Fibroblast of villous mesenchyme (primary cell): ENCODE results near the gene FAM13A. TPM values are rescaled to one million over a fixed set of nuclear protein-coding genes. Genes with fewer than 3 reads are reported as not detected.

Experiments
- DNase-seq: peaks from one replicate; pipeline ENCODE4 v3.0.0-alpha.2; 2010; ENCODE audit warnings: low read depth
- H3K4me3 ChIP-seq: 2 replicates; pipeline ENCODE4 v1.5.1; 2011; ENCODE audit warnings: low read depth, mild to moderate bottlenecking, low read length
- total RNA-seq: library from RNA; depleted of rRNA; stranded (reverse); fragments of >200 nt; gene quantifications from 2 replicates; pipeline ENCODE4 v1.2.3, GENCODE V29; 2012
- TF ChIP-seq, protein P1 (sequence below): IDR thresholded peaks from 2 replicates; pipeline ENCODE4 v1.5.1; 2012; ENCODE audit warnings: low read depth, mild to moderate bottlenecking, low read length; ENCODE audit not compliant: insufficient read depth

Gene FAM13A
- total RNA-seq, 1 donor = 34.1 TPM

DNA sequence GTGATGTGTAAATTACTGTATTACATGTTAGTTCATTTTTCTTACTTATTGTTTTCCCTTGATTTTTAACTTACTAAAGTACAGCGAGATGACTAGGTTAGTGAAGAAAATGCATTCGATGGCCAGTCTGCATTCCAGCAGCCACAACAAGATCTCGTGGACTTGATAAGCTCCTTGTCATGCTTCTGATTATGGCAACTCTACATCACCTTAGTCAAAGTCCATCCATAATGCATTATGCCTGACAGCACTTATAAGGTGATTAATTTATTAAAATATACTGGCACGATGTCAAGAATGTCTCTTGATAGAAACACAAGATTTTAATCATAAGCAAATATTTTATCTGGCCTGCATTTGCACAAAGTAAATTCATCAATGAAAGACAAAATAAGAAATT lies 249.5 kb downstream of the FAM13A start:
- no peak overlapping the region for H3K4me3 ChIP-seq
- DNase-seq = no peak
- TF ChIP-seq, protein P1, sequence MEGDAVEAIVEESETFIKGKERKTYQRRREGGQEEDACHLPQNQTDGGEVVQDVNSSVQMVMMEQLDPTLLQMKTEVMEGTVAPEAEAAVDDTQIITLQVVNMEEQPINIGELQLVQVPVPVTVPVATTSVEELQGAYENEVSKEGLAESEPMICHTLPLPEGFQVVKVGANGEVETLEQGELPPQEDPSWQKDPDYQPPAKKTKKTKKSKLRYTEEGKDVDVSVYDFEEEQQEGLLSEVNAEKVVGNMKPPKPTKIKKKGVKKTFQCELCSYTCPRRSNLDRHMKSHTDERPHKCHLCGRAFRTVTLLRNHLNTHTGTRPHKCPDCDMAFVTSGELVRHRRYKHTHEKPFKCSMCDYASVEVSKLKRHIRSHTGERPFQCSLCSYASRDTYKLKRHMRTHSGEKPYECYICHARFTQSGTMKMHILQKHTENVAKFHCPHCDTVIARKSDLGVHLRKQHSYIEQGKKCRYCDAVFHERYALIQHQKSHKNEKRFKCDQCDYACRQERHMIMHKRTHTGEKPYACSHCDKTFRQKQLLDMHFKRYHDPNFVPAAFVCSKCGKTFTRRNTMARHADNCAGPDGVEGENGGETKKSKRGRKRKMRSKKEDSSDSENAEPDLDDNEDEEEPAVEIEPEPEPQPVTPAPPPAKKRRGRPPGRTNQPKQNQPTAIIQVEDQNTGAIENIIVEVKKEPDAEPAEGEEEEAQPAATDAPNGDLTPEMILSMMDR = no peak

DNA sequence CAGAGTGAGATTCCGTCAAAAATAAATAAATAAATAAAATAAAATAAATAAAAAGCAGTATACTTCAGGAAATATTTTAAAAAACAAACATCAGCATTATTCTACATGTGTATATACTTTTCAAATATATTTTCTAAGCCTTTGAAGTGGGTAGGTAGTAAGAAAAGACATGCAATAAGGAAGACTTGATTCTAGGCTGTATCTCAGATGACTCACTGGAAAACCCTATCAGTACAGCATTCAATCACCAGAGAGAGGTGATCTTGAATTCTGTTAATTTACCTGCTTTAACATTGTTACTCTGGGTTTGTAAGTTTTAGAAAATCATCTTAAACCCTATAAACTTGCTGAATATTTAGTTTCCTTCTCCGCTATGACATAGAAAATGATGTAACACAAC lies 252.8 kb downstream of the FAM13A start:
- TF ChIP-seq, protein P1 = no peak
- no peak overlapping the region for H3K4me3 ChIP-seq
- DNase-seq = no peak

DNA sequence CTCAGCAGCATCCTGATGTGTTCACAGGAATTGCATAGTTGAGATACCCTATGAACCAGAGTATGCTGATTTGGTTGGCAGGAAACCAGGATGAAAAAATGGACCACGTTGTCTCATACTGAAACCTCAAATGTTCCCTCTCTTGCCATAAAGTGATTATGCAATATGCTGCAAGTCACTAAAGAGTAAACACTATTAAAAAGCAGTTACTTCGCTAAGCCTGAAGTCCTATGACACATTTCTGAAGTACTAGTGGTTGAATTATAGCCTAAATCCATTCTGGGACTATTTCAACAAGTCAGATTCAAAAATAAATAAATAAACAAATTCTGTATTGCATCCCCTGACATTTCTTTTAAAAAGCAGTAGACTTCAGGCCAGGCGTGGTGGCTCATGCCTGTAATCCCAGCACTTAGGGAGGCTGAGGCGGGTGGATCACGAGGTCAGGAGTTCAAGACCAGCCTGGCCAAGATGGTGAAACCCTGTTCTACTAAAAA lies 253.3 kb downstream of the FAM13A start:
- H3K4me3 ChIP-seq = no peak overlapping the region
- DNase-seq = peak; percentile 98
- TF ChIP-seq, protein P1 = no peak

DNA sequence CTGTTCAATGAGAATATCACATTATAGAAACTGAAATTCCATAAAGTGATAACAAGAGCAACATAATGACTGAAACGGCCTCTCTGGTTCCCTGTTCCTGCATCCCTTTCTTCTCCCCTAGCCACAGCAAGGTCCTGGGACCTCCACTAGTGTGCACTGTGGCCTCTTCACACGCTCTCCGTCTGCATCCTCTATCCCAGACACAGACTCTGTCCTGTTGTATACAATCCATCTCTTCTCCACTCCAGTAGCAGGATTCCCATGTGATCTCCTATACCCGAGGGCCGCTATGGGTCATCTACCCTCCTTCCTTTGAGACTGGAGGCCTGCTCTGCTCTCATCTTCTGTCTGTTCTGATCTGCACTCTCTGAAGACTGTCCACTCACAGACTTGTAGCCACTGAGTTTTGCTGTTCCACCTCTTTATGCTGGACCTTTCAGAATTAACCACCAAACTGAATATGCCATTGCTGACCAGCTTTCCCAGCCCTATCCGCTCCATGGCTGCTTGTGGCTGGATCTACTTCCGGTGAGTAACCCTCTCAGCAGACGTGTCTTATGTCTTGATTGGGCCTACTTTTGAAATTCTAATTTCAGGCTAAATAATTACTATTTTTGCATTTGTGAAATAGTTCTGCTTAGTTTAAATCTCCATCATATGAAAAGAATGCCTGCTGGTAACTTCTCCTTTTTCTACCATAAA lies 254.2 kb downstream of the FAM13A start:
- DNase-seq = no peak
- H3K4me3 ChIP-seq = no peak overlapping the region
- TF ChIP-seq, protein P1 = no peak

DNA sequence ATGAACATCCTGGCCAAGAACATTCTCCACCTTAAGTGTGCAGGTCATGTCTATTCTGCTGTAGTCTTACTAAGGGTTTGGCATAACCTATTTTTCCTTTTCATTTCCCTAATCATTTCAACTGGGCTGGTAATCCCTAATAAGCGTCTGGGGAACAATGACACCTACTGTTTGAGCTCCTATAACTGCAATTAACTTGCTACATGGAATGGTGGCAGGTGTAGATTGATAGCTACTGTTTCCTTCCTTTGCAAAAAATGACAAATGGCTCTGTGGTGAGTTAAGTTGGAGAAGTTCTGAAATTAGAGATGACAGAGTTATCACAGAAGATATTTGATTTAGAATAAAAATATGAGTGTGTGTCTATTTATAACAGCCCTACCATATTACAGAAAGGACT lies 254.8 kb downstream of the FAM13A start:
- TF ChIP-seq, protein P1 = no peak
- no peak overlapping the region for H3K4me3 ChIP-seq
- DNase-seq = no peak

DNA sequence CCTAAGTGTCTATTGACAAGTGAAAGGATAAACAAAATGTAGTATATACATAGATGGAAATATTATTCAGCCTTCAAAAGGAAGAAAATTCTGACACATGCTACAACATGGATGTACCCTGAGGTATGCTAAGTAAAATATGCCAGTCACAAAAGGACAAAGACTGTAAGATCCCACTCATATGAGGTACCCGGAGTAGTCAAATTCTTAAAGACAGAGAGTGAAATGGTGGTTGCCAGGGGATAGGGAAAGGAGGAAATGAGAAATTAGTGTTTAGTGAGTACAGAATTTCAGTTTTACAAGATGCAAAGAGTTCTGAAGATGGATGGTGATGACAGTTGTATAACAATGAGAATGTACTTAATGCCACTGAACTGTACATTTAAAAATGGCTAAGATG lies 257.1 kb downstream of the FAM13A start:
- H3K4me3 ChIP-seq = no peak overlapping the region
- DNase-seq = no peak
- TF ChIP-seq, protein P1 = no peak

DNA sequence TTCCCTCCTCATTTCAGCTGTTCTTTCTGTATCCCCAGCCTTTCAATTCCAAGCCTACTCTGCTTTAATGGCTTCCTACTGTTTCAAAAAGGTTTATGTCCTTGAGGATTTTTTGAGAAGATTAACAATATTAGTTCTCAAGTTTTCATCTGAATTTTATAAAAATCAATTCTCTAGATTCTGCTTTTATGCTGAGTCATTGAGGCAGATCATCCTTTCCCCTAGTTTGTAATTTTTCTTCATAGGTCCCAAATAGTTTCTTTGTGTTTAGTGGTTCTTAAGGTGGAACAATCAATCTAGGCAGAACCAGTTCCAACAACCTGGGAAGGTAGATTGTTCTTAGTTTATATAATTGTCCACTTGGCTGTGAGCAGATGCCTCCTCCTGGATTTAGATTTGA lies 259.3 kb downstream of the FAM13A start:
- H3K4me3 ChIP-seq = no peak overlapping the region
- TF ChIP-seq, protein P1 = no peak
- DNase-seq = no peak
